ENCODE measurements around the gene UBXN11.

DNA sequence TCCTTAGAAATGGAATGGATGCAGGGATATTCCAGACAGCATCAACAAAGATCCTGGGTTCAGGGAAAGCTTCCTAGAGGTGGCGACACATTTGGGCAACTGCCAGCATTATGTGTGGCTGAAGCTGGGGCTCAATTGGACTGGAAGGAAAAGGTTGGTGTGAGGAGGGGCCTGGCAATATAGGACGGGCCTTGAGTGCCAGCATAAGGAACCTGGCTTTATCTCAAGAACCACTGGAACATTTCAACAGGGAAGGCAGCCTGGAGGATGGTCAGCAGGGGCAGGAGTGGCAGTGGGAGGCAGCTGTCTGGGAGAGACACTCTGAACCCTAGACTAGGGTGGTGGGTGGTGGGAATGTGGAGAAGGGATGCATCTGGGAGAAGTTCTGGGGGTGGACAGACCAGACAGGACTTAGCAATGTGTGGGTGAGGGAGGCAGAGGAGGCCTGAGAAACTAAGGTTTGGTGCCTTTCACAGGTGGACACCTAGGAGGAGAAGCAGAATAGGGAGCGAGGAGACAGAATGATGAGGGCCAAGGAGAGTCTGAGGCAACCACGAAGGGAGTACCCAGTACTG, 23.1 kb downstream of the UBXN11 start:
- TF ChIP-seq, protein P1, sequence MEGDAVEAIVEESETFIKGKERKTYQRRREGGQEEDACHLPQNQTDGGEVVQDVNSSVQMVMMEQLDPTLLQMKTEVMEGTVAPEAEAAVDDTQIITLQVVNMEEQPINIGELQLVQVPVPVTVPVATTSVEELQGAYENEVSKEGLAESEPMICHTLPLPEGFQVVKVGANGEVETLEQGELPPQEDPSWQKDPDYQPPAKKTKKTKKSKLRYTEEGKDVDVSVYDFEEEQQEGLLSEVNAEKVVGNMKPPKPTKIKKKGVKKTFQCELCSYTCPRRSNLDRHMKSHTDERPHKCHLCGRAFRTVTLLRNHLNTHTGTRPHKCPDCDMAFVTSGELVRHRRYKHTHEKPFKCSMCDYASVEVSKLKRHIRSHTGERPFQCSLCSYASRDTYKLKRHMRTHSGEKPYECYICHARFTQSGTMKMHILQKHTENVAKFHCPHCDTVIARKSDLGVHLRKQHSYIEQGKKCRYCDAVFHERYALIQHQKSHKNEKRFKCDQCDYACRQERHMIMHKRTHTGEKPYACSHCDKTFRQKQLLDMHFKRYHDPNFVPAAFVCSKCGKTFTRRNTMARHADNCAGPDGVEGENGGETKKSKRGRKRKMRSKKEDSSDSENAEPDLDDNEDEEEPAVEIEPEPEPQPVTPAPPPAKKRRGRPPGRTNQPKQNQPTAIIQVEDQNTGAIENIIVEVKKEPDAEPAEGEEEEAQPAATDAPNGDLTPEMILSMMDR (IDR thresholded peaks at IDR 0.05): no peak
- TF ChIP-seq POLR2AphosphoS5 (IDR thresholded peaks at IDR 0.05) (no peak), POLR2A (IDR thresholded peaks at IDR 0.05; ENCODE audit: low read depth) (no peak)

Measured in esophagus muscularis mucosa (tissue), 3 donors.